Activated CD4-positive, alpha-beta T cell treated with anti-CD3 and anti-CD28 coated beads, Interleukin-2, amount 10 ng/mL, durations not matched to agents 24 days and 14 days (primary cell): ENCODE measurements around the gene CNGA3. TPM values are rescaled to one million over a fixed set of nuclear protein-coding genes. Genes with fewer than 3 reads are reported as not detected.
A peak's percentile ranks its signal among the peaks of the same experiment; 100 is the strongest.

Source experiments
- DNase-seq: peaks from one replicate; pipeline ENCODE4 v3.0.0; 2022
- H3K27ac Mint-ChIP-seq: one replicate; pipeline ENCODE4 v1.8.0; 2022; ENCODE audit warnings: mild to moderate bottlenecking, mixed read lengths
- H3K27me3 Mint-ChIP-seq: one replicate; pipeline ENCODE4 v1.8.0; 2022; ENCODE audit warnings: mixed read lengths
- H3K36me3 Mint-ChIP-seq: one replicate; pipeline ENCODE4 v1.8.0; 2022; ENCODE audit warnings: low read depth, mild to moderate bottlenecking, mixed read lengths
- H3K4me1 Mint-ChIP-seq: one replicate; pipeline ENCODE4 v1.8.0; 2021; ENCODE audit warnings: mixed read lengths
- H3K4me3 Mint-ChIP-seq: one replicate; pipeline ENCODE4 v1.8.0; 2022; ENCODE audit warnings: mild to moderate bottlenecking, moderate library complexity, mixed read lengths
- H3K9me3 Mint-ChIP-seq: one replicate; pipeline ENCODE4 v1.8.0; 2021; ENCODE audit warnings: mixed read lengths
- intact Hi-C: fragments of 100-400 bp; cut with micrococcal nuclease; formaldehyde crosslinking; loops from one replicate; pipeline ENCODE4 v1.15.1; 2023
- total RNA-seq: library from RNA; stranded (reverse); gene quantifications from 2 replicates; pipeline ENCODE4 v1.2.3, GENCODE V29; 2022

CNGA3 gene
- total RNA-seq, 1 donor from 2014 or later: not detected

DNA sequence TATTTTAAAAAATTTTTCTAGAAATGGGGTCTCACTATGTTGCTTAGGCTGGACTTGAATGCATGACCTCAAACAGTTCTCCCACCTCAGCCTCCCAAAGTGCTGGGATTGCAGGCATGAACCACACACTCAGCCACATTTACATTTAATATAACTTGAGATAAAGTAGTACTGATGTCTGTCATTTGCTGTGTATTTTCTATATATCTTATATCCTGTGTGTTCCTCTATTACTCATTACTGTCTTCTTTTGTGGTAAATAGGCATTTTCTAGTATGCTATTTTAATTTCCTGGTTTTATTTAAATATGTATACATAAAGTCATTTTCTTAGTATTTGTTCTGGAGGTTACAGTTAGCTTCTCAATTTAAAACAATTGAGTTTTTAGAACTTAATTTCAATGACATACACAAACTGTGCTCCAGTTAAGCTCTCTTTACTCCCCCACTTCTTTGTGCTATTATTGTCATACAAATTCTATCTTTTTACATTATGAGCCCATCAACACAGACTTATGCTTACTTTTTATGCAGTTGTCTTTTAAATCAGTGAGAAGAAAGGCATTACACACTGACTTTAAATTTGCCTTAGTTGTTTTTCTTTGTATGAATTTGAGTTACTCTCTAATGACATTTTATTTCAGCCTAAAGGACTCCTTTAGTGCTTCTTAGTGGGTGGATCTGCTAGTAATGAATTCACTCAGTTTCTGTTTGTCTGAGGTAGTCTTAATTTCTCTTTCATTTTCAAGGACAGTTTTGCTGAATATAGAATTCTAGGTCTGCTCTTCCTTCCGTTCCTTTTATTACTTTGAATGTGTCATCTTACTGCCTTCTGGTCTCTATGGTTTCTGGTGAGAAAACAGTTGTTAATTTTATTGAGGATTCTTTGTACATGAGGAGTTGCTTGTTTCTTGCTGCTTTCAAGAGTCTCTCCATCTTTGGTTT lies 92.2 kb downstream of the CNGA3 start:
- Mint-ChIP-seq H3K27ac (peak overlapping the region; percentile 87), H3K4me1 (peaks cover 17% of the 10 kb centered on the region), H3K4me3 (peak overlapping the region; percentile 58), H3K27me3 (no peaks in the 10 kb centered on the region), H3K9me3 (peaks cover 12% of the 10 kb centered on the region), H3K36me3 (peaks cover 11% of the 10 kb centered on the region)
- peak; percentile 64 for DNase-seq
- intact Hi-C loops: loop anchor here (1.0 to 2.0 kb wide), 4 partner anchors 17 to 80 kb away; no protein-coding TSS in a partner anchor

DNA sequence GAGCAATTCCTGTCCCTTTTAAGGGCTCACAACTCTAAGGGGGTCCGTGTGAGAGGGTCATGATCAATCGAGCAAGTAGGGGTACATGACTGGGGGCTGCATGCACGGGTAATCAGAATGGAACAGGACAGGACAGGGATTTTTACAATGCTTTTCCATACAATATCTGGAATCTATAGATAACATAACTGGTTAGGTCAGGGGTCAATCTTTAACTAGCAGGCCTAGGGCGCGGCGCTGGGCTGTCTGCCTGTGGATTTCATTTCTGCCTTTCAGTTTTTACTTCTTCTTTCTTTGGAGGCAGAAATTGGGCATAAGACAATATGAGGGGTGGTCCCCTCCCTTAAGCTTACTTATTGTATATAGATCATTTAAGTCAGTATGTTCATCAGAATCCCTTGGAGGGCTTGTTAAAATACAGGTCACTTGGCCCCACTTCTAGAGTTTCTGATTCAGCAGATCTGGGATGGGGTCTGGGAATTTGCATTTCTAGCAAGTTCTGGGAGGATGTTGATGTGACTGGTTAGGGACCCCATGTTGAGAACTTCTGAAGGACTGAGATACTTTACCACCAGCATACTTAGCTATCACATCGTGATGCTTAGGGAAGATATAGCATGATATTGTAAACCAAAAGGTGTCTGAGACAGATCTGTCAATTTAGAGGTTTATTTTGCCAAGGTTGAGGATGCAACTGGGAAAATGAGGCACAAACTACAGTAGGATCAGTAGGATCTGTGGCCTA lies 95.6 kb downstream of the CNGA3 start:
- Mint-ChIP-seq H3K9me3 (peaks cover 9% of the 10 kb centered on the region), H3K4me3 (no peak overlapping the region), H3K27me3 (no peaks in the 10 kb centered on the region), H3K27ac (peak overlapping the region; percentile 6), H3K36me3 (peaks cover 17% of the 10 kb centered on the region), H3K4me1 (peaks cover 32% of the 10 kb centered on the region)
- intact Hi-C loops: loop anchor here (10.0 kb wide), 2 partner anchors 713 to 777 kb away; partner anchors contain the start of genes ACTR1B, C2orf92, LIPT1 and TSGA10
- DNase-seq: peak; percentile 47

DNA sequence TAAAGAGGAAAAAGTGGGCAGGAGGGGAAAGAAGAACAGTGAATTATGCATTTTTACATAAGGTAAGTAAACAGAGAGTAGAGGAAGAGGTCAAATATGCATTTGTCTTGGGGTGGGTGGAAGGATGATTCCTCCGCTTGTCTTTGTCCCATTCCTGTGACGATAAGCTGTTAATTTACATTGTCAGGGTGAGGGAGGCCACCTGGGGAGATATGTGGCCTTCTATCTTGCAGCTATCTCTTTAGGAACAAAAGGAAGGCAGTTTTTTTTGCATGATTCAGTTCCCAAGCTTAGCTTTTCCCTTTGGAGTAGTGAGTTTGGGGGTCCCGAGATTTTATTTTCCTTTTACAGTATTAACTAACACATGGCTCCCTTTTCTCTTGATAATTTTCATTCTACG lies 96.2 kb downstream of the CNGA3 start:
- intact Hi-C loops: loop anchor here (10.0 kb wide), 2 partner anchors 712 to 778 kb away; partner anchors contain the start of genes ACTR1B, C2orf92, LIPT1 and TSGA10
- Mint-ChIP-seq H3K36me3 (peaks cover 17% of the 10 kb centered on the region), H3K27me3 (no peaks in the 10 kb centered on the region), H3K27ac (no peak overlapping the region), H3K4me1 (peaks cover 35% of the 10 kb centered on the region), H3K4me3 (no peak overlapping the region), H3K9me3 (peaks cover 9% of the 10 kb centered on the region)
- peak; percentile 53 for DNase-seq

DNA sequence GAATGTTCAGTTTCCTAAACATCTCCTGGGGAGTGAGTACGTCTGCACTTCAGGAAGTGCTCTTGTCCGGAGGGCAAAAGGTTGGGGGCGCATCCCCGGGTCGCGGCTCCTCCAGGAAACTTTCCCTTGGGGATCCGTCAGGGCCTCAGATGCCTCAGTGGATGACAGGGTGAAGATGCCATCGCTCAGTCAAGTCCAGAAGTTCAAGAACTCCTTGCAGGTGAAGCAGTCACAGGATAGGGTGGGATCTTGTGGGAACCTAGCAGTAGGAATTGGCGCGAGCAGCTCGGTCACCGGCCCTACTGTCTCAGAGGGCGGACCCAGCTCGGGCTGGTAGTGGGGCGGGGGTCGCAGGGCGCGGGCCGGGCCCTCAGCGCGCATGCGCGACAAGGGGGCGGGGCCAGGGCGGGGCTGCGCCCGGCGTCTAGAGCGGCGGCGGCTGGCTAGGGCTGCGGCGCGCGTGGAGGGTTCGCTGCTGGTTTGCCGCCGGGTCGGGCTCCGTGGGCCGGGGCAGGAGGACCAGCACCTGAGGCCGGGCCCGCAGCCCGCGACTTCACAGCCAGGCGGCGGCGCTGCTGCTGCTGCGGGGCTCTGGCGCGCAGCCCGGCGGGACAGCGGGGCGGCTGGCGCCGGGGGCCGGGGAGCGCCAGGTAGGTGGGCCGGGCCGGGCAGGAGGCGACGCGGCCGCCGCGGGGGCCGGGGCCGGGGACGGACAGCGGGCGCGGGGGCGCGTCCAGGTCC lies 98.3 kb downstream of the CNGA3 start, which contains the start of gene INPP4A:
Gene INPP4A, plus strand, starts transcription at position 423 of the 741 bp plus-strand sequence. CDS start 75,191 bp downstream, outside the sequence.
- peak; percentile 93 for DNase-seq
- Mint-ChIP-seq H3K4me1 (peaks cover 37% of the 10 kb centered on the region), H3K9me3 (peaks cover 7% of the 10 kb centered on the region), H3K27ac (peak within 1 kb of the TSS; percentile 91), H3K27me3 (no peaks in the 10 kb centered on the region), H3K4me3 (peak within 1 kb of the TSS; percentile 89), H3K36me3 (peaks cover 14% of the 10 kb centered on the region)
- intact Hi-C loops: loop anchor here (1.0 to 10.0 kb wide), 4 partner anchors 20 to 780 kb away; partner anchors contain the start of genes ACTR1B, C2orf92, LIPT1 and TSGA10

DNA sequence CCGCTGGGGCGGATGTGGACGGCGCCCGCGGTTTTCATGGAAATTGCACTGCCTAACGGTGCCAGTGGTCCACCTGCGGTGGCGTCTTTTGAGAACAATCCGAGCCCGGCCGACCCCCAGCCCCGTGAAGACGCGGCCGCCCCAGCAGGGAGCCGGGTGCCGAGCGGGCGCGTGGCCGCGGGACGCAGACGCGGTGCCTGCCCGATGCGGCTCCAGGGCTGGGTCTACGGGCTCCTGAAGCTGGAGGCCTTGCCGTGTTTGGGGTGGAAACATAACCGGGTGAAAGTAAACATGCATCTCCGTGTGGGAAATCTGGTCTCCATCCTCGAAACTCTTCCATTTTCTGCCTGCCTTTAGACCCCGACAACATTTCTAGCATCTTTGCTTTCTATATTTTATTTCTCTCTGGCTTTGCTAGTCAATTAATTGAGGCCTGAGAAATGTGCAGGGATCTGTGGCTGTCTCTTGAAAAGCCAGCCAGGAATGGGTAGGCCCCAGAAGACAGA lies 99.0 kb downstream of the CNGA3 start:
- Mint-ChIP-seq H3K36me3 (peaks cover 10% of the 10 kb centered on the region), H3K9me3 (peaks cover 3% of the 10 kb centered on the region), H3K4me3 (peak overlapping the region; percentile 89), H3K27ac (peak overlapping the region; percentile 91), H3K27me3 (no peaks in the 10 kb centered on the region), H3K4me1 (peaks cover 40% of the 10 kb centered on the region)
- DNase-seq: no peak
- intact Hi-C loops: loop anchor here (1.0 to 10.0 kb wide), 4 partner anchors 20 to 780 kb away; partner anchors contain the start of genes ACTR1B, C2orf92, LIPT1 and TSGA10

DNA sequence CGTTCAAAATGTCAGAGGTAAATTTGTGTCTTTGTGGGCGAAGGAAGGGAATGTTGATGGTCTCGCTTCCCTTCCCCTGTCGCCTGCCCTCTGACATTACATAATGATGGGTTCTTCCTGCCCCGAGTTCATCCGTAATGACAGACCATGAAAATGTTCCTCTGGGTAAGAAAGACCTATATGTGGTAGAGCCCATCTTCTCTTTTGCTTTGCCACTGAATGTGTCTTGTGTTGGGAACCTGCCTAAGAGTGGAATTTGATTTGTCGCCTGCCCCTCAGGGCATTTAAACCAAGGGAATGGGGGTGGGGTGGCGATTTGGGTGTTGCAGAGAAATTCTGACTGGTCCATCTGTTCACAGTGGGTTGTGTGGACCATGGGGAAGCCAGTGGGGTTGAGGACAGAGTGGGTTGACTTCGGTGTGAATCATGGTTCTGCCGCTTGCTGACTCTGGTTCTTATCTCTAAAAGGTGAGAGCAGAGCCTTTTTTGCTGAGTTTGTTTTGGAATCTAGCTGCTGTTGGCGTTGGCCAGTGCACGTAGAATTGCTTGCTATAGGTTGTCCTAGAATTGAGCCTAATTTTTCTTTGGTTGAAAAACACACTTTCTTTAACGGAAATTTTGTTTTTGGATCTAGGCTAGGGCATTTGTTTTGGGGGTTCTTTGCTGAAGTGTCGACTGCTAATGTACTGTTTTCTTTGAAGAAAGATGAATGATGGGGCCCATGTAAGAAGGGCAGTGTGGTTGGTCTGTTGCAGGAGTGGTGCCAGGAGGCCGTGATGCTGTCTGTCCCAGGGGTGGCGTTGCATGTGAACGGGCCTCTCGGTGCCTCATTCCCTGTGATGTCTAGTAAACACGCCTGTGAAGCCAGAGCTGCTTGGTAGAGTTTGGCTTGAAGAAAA lies 99.7 kb downstream of the CNGA3 start:
- intact Hi-C loops: loop anchor here (1.0 to 10.0 kb wide), 6 partner anchors 9 to 781 kb away; partner anchors contain the start of genes ACTR1B, C2orf92, LIPT1 and TSGA10
- peak overlapping the region; percentile 91 for H3K27ac Mint-ChIP-seq
- H3K9me3 Mint-ChIP-seq: no peaks in the 10 kb centered on the region

DNA sequence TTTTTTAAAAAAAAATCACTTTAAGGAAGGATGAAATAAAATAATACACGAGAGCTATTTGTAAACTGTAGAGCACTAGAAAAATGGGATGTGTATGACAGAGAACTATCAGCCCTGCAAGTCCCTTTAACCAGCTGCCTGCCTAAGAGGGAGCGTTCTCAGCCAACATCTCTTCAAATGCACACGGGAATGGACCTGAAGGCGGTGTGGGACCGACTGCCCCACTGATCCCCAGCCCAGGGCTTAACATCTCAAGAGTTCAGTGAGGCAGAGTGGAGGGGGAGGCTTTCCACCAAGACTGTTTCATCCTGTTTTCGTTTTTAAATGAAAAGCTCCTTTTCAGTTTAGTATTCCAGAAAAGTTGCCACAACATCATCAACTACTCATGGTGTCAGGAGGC lies 100.6 kb downstream of the CNGA3 start:
- peak overlapping the region; percentile 91 for H3K27ac Mint-ChIP-seq
- intact Hi-C loops: loop anchor here (1.0 to 10.0 kb wide), 4 partner anchors 8 to 782 kb away; partner anchors contain the start of genes ACTR1B, C2orf92, LIPT1 and TSGA10
- peak; percentile 66 for DNase-seq
- H3K9me3 Mint-ChIP-seq: no peaks in the 10 kb centered on the region
- H3K36me3 Mint-ChIP-seq: peaks cover 6% of the 10 kb centered on the region
- peaks cover 56% of the 10 kb centered on the region for H3K4me1 Mint-ChIP-seq
- no peaks in the 10 kb centered on the region for H3K27me3 Mint-ChIP-seq
- peak overlapping the region; percentile 89 for H3K4me3 Mint-ChIP-seq

More for the DNA sequence above, 99.7 kb downstream of the CNGA3 start:
- H3K4me1 Mint-ChIP-seq: peaks cover 47% of the 10 kb centered on the region
- H3K27me3 Mint-ChIP-seq: no peaks in the 10 kb centered on the region
- peak; percentile 81 for DNase-seq
- H3K4me3 Mint-ChIP-seq: peak overlapping the region; percentile 89
- peaks cover 6% of the 10 kb centered on the region for H3K36me3 Mint-ChIP-seq

Other genes starting within 250 kb of the CNGA3 start
- gene INPP4A, start 98.4 kb downstream of the CNGA3 start, total RNA-seq: 40.2 and 45.0 TPM in 2 replicates